GM12873 (cell line): Measurements from ENCODE around the gene EMC8.

Source experiments
- TF ChIP-seq, protein P1 (sequence below): IDR thresholded peaks from 2 replicates; pipeline ENCODE4 v1.5.1; 2012; ENCODE audit warnings: low read depth, mild to moderate bottlenecking, moderate library complexity, low read length, control low read depth; ENCODE audit not compliant: insufficient read depth; ENCODE audit errors: missing control alignments

Gene EMC8

DNA sequence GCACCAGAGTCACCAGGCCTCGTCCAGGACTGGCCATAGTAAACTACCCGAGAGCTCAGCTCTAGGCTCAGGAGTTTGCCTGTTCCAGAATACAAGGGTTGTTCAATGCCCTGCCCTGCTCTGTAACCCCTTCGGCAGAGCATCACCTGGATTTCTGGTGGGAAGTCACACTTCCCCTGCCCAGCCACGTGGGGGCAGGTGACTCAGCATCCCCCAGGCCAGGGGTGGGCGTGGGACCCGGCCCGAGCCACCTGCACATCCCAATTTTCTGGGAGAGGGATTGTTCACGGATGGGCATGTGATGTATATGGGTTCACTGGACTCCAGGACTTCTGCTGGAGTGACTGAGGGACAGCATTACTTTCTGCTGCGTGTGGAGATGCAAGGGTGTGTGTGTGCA lies 26.0 kb upstream of the EMC8 start:
- TF ChIP-seq, protein P1, sequence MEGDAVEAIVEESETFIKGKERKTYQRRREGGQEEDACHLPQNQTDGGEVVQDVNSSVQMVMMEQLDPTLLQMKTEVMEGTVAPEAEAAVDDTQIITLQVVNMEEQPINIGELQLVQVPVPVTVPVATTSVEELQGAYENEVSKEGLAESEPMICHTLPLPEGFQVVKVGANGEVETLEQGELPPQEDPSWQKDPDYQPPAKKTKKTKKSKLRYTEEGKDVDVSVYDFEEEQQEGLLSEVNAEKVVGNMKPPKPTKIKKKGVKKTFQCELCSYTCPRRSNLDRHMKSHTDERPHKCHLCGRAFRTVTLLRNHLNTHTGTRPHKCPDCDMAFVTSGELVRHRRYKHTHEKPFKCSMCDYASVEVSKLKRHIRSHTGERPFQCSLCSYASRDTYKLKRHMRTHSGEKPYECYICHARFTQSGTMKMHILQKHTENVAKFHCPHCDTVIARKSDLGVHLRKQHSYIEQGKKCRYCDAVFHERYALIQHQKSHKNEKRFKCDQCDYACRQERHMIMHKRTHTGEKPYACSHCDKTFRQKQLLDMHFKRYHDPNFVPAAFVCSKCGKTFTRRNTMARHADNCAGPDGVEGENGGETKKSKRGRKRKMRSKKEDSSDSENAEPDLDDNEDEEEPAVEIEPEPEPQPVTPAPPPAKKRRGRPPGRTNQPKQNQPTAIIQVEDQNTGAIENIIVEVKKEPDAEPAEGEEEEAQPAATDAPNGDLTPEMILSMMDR: peak; percentile 41

DNA sequence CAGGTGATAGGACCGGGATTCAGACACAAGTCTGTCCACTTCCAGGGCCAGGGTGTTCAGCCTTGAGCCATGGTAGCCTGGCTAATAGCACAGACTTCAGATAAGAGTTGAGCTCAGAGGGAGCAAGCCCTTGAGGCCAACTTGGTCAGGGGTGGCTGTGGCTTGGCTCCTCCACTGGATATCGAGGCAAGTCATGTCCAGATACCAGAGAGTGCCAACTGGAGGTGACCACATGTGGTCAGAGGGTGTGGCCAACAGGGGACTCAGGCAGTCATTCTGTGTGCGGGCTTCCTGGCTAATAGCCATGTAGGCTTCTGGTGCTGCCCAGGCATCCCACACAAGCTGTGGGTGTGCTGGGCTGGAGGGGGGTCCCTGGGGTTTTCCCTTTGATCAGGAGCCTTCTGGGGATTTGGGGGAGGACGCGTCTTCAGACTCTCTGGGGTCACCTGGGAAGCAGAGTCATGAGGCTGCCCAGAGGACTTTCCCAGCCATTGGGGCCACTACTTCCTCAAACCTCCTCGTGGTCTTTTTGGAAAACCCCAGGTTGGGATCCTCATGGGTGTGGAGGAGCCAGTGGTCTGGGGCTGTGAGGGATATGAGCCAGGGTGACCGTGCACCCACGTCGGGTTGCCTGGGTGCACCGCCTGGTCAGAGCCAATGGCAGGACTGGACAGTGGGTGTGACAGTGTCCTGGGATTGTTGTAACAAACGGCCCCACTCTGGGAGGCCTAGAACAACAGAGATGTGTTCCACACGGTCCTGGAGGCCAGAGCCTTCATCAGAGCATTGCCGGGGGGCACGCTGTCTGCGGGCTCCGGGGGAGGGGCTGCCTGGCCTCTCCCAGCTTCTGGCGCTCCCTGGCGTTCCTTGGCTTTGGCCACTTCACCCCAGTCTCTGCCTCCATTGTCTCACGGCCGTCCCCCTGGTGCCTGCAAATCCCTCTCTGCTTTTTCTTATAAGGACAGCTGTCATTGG lies 25.1 kb upstream of the EMC8 start:
- TF ChIP-seq, protein P1: no peak

DNA sequence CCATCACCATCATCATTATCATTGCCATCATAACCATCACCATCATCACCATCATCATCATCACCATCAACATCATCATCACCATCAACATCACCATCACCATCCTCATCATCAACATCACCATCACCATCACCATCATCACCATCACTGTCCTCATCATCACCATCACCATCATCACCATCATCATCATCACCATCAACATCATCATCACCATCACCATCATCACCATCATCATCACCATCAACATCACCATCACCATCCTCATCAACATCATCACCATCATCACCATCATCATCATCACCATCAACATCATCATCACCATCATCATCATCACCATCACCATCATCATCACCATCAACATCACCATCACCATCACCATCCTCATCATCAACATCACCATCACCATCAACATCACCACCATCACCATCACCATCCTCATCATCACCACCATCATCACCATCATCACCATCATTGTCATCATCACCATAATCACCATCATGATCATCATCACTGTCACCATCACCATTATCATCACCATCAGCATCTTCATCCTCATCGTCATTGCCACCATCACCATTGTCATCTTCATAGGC lies 24.1 kb upstream of the EMC8 start:
- TF ChIP-seq, protein P1: no peak

DNA sequence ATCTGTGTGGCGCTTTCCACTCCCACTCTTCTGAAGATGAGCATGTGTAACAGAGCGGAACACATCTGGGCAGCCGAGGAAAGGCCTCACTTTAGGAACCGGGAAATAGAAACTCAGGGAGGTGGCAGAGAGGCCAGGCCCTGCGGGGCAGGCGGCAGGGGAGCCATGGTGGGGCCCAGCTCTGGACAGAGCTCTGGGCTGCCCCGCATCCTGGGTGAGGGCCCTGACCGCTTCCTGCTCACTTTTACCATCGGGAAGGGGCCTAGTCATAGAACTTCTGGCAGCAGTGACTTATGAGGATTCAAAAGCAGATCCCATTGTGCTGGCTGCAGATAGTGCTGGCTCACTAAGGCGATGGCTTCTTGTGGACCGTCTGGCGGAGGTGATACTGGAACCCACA lies 22.8 kb upstream of the EMC8 start:
- TF ChIP-seq, protein P1: no peak

DNA sequence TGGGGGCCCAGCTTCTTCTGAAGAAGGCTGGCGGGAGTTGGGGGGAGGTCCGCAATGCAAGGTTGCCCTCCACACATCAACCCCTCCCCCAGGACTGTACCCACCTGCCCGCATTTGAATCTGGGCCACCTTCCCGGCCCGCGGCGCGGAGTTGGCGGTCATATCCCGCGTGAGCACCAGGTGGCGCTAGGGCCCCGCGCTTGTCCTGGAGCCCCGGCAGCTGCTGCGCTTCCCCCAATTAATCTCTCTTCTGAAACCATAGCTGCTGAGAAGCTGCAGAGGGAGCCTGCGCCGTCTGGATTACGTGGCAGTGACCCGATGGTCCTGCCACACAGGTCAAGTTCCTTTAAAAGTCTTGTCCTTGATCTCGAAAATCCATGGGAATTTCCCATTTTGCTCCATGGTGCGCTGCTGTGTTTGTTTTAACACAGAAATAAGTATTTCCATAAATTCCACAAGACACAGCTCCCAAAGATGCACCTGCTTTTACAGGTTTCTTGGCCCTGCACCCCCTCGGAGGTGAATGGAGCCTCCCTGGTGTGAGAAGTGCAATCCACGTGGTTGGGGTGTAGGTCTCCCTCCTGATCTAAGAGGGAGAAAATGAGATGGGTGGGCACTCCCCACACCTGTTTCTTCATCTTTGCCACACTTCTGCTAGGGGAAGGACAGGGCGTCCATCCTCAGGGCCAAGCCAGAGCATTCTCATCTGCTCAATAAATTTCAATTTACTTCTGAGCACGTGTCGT lies 22.2 kb upstream of the EMC8 start:
- TF ChIP-seq, protein P1: peak; percentile 90

DNA sequence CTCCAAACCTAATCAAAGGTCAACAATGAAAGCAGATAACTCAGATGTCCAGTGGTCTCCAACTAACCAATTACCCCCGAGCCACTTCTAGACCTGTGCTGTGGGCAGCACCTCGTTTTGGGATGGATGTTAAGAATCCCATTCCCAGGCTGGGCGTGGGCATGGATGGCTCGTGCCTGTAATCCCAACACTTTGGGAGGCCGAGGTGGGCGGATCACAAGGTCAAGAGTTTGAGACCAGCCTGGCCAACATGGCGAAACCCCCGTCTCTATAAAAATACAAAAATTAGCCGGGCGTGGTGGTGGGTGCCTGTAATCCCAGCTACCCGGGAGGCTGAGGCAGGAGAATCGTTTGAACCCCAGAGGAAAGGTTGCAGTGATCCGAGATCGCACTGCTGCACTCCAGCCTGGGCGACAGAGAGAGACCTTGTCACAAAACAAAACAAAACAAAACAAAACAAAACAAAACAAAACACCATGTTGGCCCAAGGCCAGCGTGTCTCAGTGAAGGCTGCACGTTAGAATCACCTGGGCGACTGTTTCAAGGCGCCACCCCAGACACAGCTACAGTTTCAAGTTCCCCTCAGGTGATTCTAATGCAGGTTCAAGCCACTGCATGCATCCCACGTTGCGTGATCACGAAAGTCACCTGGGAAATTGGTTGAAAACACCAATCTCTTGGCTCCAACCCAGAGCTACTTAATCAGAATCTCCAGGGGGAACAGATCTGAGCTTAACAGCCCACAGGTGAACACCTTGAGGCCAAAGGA lies 21.4 kb upstream of the EMC8 start:
- TF ChIP-seq, protein P1: no peak
